HG03457 (cell line): Measurements from ENCODE around the gene IFT80.

ENCODE experiments used
- ATAC-seq: cut with Tn5 transposase; IDR thresholded peaks from one replicate; pipeline ENCODE4 v1.9.1; 2021; ENCODE audit warnings: moderate number of reproducible peaks; ENCODE audit not compliant: unreplicated experiment

The IFT80 gene

GRCh38 chr3:160217675-160218074, 181.3 kb downstream of the IFT80 start:
- no peak for ATAC-seq

DNA sequence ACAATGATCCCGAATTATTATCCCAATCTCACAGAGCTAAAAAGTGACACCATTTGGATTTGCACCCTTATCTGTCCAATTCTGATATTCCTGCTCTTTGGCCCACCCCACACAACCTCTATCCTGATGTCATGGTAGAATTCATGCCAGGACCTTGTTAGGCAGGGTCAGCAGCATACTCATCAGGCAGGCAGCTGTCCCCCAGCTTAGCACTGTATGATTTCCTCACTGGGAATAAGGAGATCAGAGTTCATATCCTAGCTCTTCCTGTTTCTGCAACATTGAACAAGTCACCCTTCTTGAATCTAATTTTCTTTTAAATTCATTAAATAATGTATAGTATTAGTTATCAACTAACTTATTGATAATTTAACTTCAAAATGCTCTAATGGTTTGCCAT, 185.8 kb downstream of the IFT80 start:
- ATAC-seq: no peak

GRCh38 chr3:160210799-160211221, 188.2 kb downstream of the IFT80 start:
- ATAC-seq: no peak

GRCh38 chr3:160210341-160210740, 188.7 kb downstream of the IFT80 start:
- ATAC-seq: no peak
